Right atrium auricular region (tissue), 2 donors: Measurements from ENCODE around the gene ATXN2L. TPM values are rescaled to one million over a fixed set of nuclear protein-coding genes. Genes with fewer than 3 reads are reported as not detected.

ENCODE experiments used
- DNase-seq: peaks from one replicate; pipeline ENCODE4 v3.0.0-alpha.2; 2019; ENCODE audit warnings: low spot score
- H3K27ac ChIP-seq, 2 donors: fragments of 200-600 bp; sonication (generic); 1 replicate in 1 of 2; 2 replicates in 1 of 2; pipeline ENCODE4 v1.5.1; 2016 to 2019
- H3K27me3 ChIP-seq, 2 donors: fragments of 200-600 bp; sonication (generic); one replicate each; pipeline versions ENCODE4 v1.5.1 to v1.6.0; 2017 to 2019
- H3K36me3 ChIP-seq: fragments of 200-600 bp; sonication (generic); one replicate; pipeline ENCODE4 v1.5.1; 2016
- H3K4me1 ChIP-seq, 2 donors: fragments of 200-600 bp; sonication (generic); one replicate each; pipeline versions ENCODE4 v1.5.1 to v1.6.0; 2017 to 2019
- H3K4me3 ChIP-seq, 2 donors: fragments of 200-600 bp; sonication (generic); 1 replicate in 1 of 2; 2 replicates in 1 of 2; pipeline ENCODE4 v1.5.1; 2017 to 2019; ENCODE audit warnings: mild to moderate bottlenecking in 1 of 2, moderate library complexity in 1 of 2
- H3K9me3 ChIP-seq, 2 donors: fragments of 200-600 bp; sonication (generic); one replicate each; pipeline ENCODE4 v1.5.1; 2019
- CTCF ChIP-seq, 2 donors: fragments of 200-600 bp; sonication (generic); IDR thresholded peaks; one replicate each; pipeline ENCODE4 v1.5.1; 2019; ENCODE audit warnings: antibody characterized with exemption in 2 of 2
- total RNA-seq, 2 donors: library from RNA; depleted of rRNA; stranded (reverse); fragments of >200 nt; gene quantifications; one replicate each; pipeline ENCODE4 v1.1.0, GENCODE V29; 2016

ATXN2L gene
- total RNA-seq, 2 donors from 2014 or later, result 26.0 to 55.1 TPM

GRCh38 chr16:28846080-28846932, 23.5 kb downstream of the ATXN2L start, which contains the start of gene TUFM:
Gene TUFM, minus strand, starts transcription at chr16:28846348. Its CDS starts 79 bp downstream, at chr16:28846269.
- Histone ChIP-seq H3K4me3 (peak within 1 kb of the TSS; percentile 97 to 99), H3K27me3 (no peaks in the 10 kb centered on the region), H3K9me3 (no peaks in the 10 kb centered on the region), H3K36me3 (peaks cover 34% of the 10 kb centered on the region), H3K27ac (peak within 1 kb of the TSS; percentile 89 to 92), H3K4me1 (peaks cover 0 to 22% of the 10 kb centered on the region in 2 donors)
- peak; percentile 98 for DNase-seq
- TF ChIP-seq CTCF (IDR thresholded peaks at IDR 0.05), result peak; percentile 52 to 66

GRCh38 chr16:28846933-28847273, 24.1 kb downstream of the ATXN2L start:
- Histone ChIP-seq H3K4me3 (peak overlapping the region; percentile 97 to 99), H3K4me1 (peaks cover 0 to 22% of the 10 kb centered on the region in 2 donors), H3K36me3 (peaks cover 28% of the 10 kb centered on the region), H3K27ac (peak overlapping the region; percentile 89 to 92), H3K9me3 (no peaks in the 10 kb centered on the region), H3K27me3 (no peaks in the 10 kb centered on the region)
- no peak for TF ChIP-seq CTCF (IDR thresholded peaks at IDR 0.05)
- DNase-seq, result no peak

- Histone ChIP-seq H3K27me3 (no peaks in the 10 kb centered on the region), H3K4me3 (no peak overlapping the region), H3K27ac (no peak overlapping the region), H3K4me1 (peaks cover 0 to 9% of the 10 kb centered on the region in 2 donors), H3K9me3 (no peaks in the 10 kb centered on the region), H3K36me3 (no peaks in the 10 kb centered on the region)
- no peak for DNase-seq
- TF ChIP-seq CTCF (IDR thresholded peaks at IDR 0.05), result no peak
Observed at GRCh38 chr16:28858421-28858820, 35.6 kb downstream of the ATXN2L start.

- Histone ChIP-seq H3K4me3 (no peak overlapping the region), H3K27me3 (no peaks in the 10 kb centered on the region), H3K36me3 (no peaks in the 10 kb centered on the region), H3K9me3 (no peaks in the 10 kb centered on the region), H3K4me1 (peaks cover 0 to 13% of the 10 kb centered on the region in 2 donors), H3K27ac (no peak overlapping the region)
- TF ChIP-seq CTCF (IDR thresholded peaks at IDR 0.05), result no peak
- no peak for DNase-seq
Observed at GRCh38 chr16:28859326-28859725, 36.5 kb downstream of the ATXN2L start.

- H3K27ac ChIP-seq, result peak overlapping the region; percentile 95 to 98
- no peak for TF ChIP-seq CTCF (IDR thresholded peaks at IDR 0.05)
- no peaks in the 10 kb centered on the region for H3K9me3 ChIP-seq
- no peaks in the 10 kb centered on the region for H3K27me3 ChIP-seq
- peak overlapping the region; percentile 88 to 97 for H3K4me3 ChIP-seq
- no peak for DNase-seq
- H3K36me3 ChIP-seq, result peaks cover 26% of the 10 kb centered on the region
- H3K4me1 ChIP-seq, result peaks cover 0 to 31% of the 10 kb centered on the region in 2 donors
Observed at GRCh38 chr16:28863929-28864793, 41.4 kb downstream of the ATXN2L start.
